GM19372 (cell line): ENCODE measurements around the gene LMTK2.
"Not testable (repeated sequence)": the region's sequence is repeated elsewhere in the genome, so short reads cannot be mapped to it uniquely, and the experiment has no call there.

Experiments
- ATAC-seq: cut with Tn5 transposase; IDR thresholded peaks from one replicate; pipeline ENCODE4 v1.9.1; 2021; ENCODE audit warnings: mild to moderate bottlenecking, low read depth, moderate library complexity; ENCODE audit not compliant: unreplicated experiment

Gene LMTK2

DNA sequence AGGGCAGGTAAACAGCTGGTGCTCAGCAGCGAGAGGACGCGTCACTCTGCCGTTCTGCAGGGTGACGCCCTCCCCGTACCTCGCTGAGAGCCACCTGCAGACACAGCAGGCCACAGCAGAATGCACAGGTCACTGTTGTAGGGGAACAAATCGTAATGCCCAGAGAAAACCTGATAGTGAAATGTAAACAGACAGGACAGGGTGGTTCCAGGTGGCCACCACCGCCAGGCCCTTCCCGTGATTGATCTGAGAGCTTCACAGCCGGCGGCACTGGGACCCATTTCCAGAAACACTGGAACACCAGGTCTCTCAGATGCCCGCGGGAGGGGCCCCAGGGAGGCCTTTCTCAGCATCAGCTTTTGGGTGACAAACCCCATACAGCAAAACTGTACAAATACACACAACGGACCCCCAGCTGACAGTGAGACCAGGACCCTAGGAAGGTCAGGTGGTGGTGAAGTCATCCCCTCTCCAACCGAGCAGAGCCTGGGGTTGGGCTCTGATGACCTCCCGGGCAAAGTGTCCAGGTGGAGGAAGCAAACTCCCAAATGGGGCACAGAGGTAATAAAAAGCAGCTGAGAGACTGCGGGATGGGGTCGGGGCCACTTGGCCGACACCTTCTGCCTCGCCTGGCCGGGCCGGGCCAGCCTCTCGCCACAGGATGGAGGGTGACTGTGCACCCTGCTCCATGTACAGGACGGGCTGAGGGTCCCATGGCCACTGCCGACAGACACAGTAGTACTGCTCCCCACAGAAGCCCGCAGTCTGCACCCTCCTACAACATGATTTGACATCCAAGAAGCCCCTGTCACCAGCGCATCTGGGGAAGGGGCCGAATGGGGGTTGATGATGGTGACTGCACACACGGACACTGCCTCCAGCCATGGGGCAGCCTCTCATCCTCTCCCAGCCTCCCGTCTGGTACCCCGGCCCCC lies 109.2 kb downstream of the LMTK2 start:
- no peak for ATAC-seq

DNA sequence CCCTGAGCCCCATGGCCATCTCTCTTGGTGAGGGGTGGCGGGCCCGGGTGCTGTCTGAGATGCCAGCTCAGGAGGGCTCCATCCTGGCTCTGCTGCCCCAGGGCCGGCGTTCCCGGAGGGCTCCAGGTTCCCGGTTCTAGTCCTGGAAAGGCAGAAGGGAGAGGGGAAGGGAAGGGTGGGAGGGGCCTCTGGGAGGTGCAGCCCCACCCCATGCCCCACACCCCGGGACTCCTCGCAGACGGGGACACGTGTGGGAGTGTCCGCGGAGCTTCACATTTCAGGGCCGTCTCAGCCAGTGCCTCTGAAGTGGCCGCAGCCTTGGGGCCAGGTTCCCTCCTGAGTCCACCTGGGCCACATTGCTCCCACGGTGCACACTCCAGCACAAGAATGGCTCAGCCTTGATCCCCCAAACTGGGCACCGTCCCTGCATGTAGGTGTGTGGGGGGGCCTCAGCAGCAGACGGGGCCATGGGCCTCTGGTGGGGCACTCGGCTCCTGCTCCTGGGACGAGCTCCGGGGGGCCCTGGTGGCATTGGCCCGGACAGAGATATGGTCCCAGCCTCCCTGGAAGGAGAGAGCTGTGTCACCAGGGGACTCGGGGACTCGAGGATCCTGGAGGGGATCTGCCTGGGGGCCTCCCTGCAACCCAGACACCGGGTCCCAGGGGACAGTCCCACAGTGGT lies 110.4 kb downstream of the LMTK2 start:
- ATAC-seq: no peak

DNA sequence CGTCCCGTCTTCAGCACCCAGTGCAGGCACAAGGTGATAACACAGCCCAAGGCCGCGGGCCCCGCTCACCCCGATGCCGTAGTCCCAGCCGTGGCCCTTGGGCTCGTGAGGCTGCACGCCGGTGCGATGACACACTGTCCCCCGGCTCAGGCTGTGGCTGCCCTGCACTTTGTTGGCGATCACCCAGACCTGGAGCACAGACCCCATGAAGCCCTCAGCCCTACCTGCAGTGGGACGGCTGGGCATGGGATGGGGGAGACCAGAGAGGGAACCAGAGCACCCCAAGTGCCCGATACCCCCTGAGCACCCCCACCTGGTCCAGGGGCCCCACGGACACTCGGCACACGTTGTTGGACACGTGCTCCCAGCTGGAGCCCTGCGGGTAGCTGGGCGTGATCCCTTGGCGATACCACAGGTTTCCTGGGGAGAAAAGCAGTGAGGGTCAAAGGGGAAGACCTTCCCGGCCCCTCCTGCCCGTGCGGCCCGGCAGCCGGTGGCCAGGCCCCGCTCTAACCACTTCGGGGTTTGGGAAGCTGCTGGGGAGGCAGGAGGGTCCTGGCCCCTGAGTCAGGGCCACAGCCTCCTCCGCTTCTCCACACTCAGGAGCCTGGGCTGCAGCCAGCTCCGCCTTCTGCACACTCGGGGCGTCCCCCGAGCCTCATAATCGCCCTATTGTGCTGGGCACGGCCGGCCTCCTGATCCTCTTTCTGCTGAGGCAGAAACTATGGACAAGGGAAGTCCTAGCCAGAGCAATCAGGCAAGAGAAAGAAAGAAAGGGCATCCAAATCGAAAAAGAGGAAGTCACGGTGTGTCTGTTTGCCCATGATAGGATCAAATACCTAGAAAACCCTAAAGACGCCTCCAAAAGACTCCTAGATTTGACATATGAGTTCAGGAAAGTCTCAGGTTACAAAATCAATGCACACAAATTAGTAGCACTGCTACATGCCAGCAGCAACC lies 111.2 kb downstream of the LMTK2 start:
- no peak for ATAC-seq

DNA sequence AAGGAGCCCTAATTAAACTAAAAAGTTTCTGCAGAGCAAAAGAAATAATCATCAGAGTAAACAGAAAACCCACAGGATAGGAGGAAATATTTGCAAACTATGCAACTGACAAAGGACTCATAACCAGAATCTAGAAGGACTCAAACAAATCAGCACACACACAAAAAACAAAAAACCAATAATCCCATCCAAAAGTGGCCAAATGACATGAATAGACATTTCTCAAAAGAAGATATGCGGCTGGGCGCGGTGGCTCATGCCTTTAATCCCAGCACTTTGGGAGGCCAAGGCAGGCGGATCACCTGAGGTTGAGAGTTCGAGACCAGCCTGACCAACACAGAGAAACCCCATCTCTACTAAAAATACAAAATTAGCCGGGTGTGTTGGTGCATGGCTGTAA lies 112.7 kb downstream of the LMTK2 start:
- ATAC-seq: not testable (repeated sequence)

DNA sequence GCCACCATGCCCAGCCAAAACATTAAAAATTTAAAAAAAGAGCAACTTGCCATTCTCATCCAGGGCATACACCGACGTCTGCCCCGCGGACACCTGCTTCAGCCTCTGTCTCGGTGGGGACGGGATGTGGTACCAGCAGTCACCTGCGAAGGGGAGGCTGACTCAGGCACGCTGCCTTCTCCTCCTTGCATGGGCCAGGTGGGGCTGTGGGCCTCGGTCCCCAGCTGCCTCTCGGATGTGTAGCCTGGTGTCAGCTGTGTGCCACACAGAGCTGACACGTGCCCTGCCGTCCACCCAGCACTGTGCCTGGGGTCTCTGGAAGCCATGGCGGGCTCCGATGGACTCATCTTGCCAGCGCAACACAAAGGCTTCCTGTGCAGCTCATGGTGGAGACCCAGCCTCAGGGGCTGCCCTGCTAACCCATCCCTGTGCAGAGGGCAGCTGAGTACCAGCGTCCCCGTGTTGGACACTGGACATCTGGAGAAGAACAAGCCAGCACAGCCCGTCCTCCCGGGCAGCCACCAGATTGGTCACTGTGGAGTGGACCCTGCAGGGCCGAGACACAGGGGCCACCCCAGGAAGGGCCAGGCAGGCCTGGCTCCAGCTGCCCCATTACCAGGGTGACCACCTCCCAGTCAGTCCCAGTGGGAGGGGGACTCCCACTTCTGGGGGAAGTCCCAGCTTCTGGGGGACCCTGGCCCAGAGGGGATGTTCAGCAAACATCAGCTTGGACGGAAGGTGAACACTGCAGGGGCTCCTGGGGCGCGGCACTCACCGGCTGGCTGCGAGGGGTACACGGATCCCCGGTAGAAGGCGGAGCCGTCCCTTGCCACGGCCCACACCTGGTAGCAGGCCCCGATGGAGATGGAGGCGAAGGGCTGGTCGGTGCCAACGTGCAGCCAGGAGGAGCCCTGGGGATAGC lies 115.2 kb downstream of the LMTK2 start:
- no peak for ATAC-seq

DNA sequence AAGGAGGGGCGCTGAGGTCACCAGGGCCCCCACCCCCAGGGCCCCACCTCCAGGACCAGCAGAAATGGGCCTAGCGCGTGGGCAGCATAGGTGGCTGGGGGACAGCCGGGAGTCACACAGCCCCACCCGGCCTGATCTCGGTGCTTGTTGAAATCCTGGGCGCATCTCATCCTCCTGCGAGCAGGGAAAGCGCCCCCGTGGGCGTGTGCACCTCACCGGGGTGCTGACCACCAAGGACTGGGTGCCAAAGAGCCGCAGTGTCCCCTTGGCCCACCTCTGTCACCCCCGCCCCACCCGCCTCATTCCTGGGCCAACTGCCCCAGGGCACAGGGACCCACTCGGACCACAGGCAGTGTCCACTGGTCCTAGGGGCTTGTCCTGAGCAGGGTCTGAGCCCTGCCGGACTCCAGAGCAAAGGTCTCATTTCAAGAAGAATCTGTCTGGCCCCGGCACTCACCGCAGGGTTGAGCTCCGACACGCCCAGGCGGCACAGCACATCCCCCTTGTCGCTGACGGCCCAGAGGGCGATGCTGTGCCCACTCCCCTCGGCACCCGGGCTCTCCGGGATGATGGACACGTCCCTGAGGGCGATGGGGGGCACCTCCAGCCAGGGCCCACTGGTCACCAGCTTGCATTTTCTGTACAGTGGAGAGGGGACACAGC lies 116.0 kb downstream of the LMTK2 start:
- ATAC-seq: no peak

DNA sequence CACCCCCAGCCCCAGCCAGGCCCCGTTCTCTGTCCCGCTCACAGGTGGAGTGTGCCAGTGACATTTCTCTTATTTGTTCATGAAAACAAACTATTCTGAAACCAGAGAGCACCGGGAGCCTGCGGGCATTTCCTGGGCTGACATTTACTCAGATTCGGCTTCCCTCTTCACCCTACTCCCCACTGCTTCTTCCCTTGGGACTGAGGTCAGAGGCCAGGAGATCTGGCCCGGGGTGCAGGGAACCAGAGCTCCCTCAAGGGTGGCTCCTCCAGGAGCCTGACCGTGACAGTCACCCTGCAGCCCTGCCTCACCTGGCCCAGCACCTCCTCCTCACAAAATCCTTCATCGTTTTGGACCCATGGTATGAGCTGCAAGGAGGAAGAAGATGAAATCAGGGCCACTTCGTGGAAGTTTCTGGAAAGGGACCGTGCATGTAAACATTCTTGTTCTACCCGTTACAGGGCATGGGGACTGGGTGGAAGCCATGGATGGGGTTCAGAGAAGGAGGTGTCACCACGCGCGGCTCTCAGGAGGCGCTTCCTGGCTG lies 116.8 kb downstream of the LMTK2 start:
- no peak for ATAC-seq

DNA sequence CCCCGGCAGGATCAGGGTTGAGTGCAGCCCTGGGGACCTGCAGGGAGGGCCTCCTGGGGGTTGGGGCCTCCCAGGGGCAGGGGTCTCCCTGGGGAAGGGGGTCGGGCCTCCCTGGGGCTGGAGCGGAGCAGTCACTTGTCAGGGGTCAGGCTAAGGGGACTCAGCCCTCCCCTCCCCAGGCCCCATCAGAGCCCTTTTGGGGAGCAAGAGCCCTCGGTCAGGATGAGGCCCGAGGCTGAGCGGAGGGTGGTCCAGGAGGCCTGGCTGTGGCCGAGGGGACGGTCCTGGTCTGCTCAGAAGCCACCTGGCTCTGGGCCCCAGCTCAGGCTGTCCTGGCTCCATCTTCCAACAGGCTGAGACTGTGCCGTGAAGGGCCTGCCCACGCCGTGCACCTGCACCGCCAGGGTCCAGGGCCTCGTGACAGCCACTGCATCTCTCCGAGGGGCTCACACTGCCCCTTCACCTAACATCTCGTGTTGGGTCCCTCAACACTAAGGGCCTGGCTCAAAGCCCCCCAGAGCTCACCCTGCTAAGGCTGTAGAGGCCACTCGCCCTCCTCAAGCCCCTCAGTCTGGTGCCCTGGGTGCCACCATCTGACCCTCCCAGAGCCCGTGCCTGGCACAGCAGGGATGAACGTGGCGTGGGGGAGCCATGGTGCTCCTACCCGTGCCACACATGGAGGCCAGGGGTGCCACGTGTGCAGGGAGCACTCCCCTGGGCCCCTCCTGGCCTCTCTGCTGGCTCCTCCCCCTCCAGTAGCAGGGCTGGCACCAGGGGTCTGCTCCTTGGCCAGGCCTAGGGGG lies 117.4 kb downstream of the LMTK2 start:
- ATAC-seq: no peak

DNA sequence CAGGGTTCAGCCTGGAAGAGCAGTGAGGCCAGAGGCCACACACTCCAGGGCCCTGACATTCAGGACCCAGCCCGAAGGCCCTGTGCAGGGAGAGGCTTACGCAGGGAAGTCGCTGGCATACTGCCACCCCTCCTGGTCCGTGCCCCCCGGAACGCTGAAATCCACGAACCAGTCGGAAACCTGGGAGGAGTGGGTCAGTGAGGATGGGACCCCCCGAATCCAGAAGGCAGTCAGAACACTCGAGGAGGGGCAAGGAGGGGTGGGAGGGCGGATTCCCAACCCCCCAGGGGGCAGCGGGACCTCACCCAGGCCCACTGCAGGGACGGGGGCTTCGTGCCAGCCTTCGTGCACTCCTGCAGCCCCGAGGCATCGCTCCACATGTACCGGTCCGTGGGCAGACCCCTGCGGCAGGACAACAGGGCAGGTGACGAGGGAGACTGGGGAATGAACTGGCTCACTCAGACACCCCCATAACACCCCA lies 118.1 kb downstream of the LMTK2 start:
- ATAC-seq: no peak

DNA sequence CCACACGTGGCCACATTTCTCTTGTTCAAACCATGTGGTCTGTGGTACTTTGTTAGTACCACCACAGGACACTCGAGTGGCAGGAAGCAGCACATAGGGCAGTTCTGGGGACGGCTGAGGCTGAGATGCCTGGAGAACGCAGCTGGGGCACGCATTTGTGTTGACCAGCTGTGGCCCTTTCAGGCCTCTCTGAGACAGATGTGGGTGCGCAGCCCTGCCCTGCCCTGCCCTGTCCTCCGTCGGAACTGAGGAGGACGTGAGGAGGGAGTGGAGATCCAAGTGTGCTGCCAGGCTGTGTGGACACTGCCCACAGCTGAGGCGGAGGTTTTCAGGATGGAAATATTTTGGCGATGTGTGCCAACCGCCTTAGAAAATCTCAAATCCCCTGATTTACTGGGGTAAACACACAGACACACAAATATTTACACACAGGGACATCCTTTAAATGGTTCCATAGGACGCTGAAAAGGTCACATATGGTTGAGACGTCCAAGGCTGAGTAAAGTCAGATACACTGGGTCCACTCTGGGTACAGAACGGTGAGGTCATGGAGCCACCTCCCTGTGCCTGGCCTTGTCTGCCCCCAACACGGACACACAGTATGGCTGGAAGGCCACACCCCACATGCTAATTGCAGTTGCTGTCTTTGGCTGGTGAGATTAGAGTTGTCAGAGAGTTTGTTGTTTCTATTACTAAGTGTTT lies 119.4 kb downstream of the LMTK2 start:
- no peak for ATAC-seq

DNA sequence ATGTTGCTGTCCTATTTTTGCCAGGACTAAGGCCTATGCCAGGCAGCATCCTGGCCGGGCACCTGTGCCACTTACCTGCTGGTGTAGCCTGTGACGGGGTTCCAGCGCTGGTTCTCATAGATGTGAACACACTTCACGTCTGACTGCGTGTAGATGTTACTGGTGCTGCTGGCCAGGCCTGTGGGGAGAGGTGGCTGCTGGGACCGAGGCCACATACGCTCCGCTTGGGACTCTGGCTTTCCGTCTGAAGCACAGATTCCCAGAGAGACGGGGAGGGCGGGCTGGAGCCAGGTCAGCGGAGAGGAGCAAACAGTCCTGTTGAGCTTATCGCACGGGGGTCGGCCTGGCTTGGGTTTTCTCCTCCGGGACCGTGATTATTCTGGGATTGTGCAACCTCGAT lies 121.3 kb downstream of the LMTK2 start:
- ATAC-seq: no peak

DNA sequence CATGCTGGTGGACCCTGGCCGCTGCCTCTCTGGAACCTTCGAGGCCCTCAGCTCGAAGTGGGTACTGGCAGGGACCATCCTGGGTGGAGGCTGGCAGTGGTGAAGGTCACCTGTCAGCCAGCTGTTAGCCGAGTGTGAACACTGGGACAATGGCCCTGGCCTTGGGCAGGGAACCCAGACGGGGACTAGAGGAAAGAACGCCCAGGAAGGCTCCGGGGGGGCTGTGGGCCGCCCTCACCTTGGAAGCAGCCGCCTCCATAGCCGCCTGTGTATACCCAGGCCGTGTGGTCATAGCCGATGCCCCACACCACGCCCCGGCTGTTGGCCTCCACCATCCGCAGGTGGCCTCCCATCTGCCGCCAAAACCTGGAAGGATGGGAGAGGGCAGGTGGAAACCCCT lies 122.1 kb downstream of the LMTK2 start:
- no peak for ATAC-seq

DNA sequence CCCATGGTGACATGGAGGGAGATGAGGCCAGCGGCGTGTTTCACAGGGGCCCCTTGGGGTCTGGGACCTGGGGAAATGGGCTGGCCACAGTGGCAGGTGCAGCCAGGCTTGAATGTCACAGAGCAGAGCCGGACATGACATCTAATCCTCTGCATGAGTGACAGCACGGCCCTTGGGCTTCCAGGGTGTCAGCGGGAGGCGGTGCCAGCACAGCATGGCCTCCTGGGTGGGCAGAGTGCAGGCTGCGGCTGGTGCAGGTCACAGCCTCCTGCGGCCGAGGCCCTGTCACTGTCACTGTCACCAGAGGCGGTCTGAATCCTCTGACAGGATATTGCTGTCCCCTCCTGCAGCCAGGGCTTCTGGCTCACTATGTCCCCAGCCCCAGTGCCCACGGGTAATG lies 122.8 kb downstream of the LMTK2 start:
- no peak for ATAC-seq

DNA sequence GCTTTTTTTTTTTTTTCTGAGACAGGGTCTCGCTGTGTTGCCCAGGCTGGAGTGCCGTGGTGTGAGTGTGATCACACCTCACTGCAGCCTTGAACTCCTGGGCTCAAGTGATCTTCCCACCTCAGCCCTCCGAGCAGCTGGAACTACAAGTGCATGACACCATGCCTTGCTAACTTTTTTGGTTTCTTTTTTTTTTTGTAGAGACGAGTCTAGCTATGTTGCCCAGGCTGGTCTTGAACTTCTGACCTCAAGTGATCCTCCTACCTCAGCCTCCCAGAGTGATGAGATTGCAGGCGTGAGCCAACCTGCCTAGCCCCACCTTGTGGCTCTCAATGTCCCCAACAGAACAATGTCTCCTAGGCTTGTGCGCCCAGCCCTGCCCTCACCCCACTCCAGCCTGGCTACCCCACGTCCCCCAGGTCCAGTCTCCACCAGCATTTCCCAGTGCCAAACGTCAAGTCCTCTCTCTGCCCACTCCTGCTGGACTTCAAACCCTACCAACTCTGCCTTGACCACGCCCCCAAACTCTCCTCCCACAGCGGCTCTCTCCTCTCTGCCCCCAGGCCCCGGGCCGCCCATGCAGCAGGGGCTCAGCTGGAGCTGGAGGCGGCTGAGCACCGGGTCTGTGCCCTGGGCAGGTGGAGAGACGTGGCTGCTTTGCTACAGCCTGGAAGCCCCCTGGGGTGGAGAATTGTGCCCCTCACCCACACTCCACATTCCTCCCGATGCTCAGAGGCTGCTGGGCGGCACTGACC lies 123.5 kb downstream of the LMTK2 start:
- ATAC-seq: no peak

DNA sequence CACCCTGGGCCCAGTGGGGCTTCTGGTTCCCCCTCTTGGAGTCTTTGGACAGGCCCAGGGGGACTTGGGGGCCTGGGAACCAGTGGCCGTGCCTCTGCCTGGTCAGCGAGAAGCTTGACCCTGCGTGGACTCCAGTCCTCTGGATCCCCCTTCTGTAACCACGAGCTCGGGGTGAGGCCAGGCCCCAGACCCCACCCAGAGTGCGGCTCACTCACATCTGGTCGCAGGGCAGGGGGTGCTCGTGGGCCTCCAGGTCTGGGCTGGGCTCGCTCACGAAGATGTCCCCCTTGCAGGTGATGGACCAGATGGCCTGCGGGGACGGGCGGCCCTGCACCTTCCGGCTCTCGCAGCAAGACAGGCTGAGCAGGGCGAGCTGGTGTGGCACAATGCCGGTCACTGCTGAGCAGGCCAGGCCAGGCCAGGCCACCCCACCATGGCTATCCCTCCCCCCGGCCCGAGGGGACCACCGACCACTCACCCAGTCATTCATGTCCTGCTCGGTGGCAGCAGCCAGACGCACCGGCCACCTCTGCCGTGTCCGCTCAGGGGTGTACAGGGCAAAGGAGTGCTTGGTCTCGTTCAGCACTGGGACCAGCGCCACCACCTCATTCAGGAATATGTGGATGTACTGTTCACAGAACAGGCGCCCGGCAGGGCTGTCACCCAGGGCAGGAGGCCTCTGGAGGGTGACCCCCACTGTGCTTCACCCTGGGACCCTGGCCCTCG lies 124.2 kb downstream of the LMTK2 start:
- no peak for ATAC-seq
